Stimulated activated CD4-positive, alpha-beta T cell treated with anti-CD3 and anti-CD28 coated beads, Interleukin-12 subunit alpha, Interleukin-12 subunit beta, amount 100 ng/mL, for 4 hours (primary cell): ENCODE results near the gene PCSK2.

ENCODE experiments used
- DNase-seq: peaks from one replicate; pipeline ENCODE4 v3.0.0-alpha.2; 2020

Gene PCSK2

DNA sequence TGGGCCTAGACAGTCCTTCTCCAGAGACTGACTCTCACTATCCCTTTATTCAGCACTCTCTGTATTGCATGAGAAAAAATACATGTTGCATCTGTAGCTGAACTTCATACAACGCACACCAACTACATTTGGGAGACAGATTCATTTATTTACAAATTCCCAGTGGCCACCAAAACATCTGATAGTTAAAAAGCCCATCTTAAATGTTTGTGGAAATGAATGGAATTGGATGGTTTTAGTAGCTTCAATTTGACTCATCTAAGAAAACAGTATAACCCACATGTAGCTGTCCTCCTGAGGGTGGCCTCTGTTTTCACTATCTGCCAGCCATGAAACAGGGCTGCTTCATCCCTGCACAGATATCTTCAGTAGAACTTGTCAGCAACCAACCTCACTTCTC, 116.3 kb downstream of the PCSK2 start:
- no peak for DNase-seq

DNA sequence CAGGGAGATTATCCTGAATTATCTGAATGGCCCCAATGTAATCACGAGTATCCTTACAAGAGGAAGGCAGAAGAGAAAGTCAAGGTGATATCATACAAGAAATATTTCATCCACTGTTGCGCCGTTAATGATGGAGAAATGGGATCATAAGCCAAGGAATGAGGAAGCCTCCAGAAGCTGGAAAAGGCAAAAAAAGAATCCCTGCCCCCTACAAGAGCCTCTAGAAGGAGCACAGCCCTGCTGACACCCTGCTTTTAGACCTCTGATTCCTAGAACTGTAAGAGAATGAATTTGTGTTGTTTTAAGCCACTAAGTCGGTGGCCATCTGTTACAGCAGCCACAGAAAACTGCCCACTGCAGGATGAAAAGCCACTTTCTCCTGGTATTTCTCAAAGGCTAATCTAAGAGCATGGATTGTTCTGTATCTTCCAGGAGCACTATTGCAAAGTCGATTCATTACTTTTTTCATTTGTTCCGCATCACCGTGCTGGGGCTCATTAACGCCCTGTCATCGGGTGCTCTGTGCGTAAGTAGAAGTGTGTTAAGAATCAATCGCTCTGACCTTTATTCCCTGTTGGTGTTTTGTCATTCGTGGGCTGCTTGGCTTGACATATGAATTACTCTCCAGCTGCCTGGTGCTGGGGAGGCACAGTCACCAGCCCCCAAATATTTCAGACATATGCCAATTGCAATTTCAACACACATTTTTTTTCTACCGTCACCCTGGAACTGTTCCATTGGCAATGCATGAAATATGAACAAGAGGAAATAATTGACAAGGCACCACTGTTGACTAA, 117.0 kb downstream of the PCSK2 start:
- no peak for DNase-seq

DNA sequence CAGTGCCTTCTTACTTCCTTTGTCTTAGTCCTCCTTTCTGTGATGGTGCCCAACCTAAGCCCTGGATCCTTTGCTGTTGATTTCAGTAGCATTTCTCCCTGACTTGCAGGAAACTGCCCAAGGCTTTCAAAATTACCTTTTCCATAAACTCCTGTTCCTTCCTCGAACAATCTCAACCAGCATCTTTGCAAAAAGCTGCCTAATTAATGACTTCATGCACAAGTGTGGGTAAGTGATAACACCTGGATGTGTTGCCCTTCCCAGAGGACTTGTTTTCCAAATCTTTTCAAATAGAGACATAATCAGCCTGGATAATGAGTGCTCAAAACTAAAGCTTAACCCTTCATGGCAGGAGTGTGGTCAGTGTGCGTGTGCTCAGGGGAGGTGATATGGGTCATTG, 118.0 kb downstream of the PCSK2 start:
- DNase-seq, result no peak

DNA sequence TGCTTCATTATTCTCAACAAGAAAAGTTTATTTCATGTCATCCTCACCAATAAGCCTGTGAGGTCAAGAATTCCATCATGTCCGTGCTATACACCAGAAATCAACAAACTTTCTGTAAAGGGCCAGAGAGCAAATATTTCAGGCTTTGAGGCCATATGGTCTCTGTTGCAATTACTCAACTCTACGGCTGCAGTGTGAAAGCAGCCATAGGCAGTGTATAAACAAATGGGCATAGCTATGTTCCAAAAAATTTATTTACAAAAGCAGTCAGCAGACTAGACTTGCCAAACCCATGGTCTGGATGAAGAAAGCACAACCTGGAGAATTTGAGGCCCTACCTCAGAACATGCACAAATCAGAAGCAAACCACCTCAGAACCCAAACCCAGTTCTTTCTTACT, 118.5 kb downstream of the PCSK2 start:
- DNase-seq, result no peak

DNA sequence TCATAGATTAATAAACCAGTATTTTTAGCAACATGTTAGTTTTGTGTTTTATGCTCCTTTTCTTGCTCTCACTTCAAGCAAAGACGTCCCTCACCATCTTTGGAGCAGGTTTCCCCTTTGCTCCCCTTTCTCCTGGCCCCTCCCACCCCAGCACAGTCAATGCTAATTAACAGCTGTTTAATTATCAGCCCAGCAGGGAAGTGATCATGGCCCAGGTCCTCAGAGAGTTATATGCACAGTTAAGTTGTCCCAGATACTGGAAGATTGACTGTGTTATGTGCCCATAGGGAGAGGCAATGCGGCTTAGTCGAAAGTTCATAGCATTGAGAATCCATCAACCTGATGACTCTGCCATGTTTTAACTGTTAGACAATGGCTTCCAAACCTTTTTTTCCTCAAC, 123.5 kb downstream of the PCSK2 start:
- no peak for DNase-seq

DNA sequence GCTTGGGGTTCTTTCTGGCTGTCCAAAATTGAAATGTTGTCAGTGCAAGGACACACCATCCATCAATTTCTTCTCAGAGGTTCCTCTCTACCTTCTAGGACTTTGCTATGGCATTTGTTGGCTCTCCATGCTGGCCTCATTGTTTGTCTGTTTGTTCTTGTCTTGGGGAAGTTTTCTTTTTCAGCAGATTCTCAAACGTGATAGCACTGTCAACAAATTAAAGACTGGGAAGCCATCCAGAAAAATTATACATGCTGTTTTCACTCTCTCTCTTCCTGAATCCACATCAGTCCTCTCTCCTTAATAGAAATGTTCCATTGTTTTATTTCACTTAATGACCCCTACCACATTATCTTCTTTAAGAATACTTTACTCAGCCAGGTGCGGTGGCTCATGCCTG, 130.4 kb downstream of the PCSK2 start:
- DNase-seq, result no peak

DNA sequence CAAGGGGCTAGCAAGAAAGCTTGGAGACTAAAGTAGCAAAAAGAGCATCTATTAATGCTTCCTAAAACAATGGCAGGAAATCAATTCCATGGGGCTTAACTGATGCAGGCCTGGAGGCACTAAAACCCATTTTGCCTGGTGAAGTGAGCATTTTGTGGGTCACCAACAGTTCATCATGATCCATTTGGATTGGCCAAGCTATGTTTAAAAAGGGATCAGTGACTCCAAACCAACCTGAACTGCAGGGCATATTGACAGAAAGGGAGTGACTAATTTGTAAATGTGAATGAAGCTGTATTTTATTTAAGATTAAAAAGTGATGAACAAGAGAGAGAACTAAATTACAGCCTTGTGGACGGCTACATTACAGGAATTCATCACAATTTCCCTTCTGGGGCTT, 132.0 kb downstream of the PCSK2 start:
- DNase-seq, result no peak

DNA sequence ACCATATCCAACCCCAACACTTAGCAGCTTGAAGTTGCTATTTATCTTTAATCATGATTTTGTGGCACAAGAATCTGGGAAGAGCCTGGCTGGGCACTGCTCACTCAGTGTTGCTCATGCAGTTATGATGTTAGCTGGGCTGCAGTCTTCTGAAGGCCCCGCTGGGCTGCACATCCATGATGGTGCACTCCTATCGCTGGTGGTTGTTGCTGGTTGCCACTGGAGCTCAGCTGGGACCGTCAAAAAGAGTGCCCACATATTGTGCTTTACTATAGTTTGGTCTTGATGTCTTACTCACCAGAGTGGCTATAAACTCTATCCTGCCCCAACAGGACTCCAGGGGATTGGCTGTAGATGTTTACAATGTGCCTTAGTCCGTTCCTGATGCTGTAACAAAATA, 137.8 kb downstream of the PCSK2 start:
- no peak for DNase-seq

DNA sequence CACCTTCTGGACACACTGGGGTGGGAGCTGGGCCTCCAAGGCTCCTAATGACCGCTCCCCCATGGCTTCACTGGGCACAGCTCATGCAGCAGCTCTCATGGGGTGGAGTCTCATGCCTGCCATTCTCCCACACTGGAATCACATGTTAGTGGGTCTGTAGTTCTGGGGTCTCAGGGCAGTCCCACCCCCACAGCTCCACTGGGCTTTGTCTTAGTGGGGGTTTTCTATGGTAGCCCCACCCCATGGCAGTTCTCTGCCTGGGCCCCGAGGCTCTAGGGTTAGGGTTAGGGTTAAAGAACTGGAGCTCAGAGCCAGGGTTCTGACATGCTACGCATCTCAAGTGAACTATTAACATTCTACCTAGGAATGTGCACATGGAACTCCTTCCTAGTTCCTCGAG, 139.0 kb downstream of the PCSK2 start:
- no peak for DNase-seq

DNA sequence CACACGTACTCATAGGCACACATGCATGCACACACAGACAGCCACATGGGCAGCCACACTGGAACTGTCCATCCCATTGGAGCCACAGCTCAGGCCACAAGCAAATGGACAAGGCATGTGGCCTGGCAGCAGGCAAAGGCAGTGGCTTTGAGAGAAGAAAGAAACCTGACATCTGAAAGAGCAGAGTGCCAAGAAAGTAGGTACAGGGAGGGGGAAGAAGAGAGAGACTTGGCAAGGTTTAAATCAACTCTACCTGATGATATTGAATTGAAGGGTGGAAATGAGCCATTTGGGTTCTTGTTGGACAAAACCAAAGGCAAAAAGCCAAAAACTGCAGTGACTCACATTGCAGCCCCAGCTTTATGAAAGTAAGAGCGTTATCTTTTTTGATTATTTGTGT, 142.7 kb downstream of the PCSK2 start:
- no peak for DNase-seq

DNA sequence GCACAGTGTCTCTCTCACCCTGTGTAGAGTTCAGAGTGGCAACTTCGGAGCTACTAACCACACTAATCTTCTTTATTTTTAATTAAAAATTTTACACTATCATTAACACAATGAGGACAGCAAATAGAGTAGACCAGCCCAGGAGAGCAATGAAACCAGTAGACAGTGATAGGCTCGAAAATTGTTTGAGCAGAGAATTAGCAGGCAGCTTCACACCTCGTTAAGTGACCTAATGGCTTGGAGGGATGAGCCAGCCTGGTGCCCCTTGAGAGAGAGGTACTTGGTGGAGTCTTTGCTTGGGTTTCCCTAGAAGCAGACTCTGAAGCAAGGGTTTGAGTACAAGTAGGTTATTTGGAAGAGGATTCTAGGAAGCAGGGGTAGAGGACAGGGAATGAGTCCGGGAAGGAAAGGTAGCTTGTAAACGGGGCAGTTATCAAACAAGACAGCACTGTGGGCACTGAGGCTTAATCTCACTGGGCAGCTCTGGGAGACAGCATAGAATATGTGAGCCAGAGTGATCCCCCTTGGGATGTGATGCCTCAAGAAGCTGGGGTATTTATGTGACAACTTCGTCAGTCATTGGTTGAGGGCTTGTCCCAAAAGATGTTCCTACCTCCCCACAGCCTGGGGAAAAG, 146.1 kb downstream of the PCSK2 start:
- DNase-seq, result no peak

DNA sequence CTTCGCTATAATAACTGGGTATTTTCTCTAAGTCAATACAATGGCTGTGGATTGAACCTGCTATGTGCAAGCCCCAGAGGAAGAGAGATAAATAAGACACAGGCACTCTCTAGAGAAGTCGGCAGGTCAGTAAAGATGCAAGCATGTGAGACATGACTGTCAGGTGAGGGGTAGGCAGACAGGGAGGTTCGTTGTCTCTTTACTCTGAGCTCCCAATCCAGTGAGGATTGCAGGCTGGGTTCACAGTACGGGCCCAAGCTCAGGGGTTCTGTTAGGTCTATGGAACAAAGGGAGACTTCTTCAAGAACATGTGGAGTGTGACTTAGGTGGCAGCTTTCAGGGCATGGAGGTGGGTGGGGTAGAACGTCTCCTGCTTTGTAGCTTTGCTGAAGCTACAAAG, 147.2 kb downstream of the PCSK2 start:
- no peak for DNase-seq

DNA sequence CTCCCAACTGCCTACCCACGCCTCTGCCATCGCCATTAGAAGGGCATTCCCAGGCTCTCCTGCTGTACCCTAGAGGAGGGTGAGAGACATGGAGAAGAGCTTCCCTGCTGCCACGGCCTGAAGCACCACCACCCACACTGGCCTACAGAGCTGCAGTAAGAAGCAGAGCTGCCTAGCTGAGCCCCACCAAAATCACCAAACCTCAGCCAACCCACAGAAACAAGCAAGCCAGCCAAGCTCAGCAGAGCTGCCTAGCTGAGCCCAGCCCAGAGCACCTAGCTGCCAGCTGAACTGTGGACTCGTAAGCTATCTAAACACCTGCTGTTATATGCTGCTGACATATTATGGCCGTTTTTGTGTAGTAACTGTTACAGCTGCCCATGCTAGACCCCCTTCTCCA, 149.2 kb downstream of the PCSK2 start:
- no peak for DNase-seq

DNA sequence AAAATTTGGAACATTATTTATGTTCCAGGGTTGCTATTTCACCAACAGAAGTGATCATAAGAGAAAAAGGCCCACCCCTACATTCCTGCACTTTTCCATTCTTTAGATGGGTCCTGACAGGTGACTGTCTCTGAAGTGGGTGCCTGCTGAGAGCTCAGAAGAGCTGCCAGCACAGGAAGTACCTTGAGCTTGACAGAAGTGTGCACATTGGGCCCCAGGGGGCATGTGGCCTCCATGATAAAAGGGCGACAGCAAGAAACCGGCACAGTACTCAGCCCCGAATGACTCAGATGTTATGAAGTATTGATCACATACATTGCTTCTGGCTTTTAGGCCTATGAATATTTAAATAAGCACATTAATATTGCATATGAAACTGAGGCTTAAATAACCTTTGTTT, 150.4 kb downstream of the PCSK2 start:
- no peak for DNase-seq

DNA sequence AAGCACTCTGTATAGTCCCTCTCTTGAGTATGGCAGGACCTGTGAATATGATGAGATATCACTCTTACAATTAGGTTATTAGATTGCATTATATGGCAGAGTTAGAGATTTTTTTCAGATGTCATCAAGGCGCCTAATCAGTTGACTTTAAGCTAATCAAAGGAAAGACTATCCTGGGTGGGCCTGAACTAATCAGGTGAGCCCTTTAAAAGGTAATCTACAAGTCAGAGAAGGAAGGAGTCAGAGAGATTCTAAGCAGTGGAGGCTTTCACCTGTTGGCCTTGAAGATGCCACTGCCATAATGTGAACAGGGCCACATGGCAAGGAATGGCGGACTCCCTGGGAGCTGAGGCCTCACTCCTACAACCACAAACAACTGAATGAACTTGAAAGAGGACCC, 152.8 kb downstream of the PCSK2 start:
- DNase-seq, result no peak

DNA sequence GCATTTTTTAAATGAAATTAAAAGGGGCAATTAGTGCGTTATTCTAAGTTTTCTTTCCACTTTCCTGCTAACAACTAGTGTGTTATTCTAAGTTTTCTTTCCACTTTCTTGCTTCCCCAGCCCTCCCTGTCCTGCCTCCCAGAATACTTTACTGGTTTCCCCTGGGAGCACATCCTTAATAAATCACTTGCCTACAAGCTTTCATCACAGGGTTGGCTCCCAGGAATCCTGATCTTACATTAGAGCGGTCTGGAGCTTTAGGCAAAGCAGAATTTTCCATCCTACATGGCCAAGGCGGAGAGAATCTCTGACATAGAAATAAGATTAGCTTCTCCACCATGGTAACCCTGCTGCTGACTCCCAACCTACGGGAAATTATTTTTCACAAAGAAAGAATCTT, 154.0 kb downstream of the PCSK2 start:
- DNase-seq, result no peak

DNA sequence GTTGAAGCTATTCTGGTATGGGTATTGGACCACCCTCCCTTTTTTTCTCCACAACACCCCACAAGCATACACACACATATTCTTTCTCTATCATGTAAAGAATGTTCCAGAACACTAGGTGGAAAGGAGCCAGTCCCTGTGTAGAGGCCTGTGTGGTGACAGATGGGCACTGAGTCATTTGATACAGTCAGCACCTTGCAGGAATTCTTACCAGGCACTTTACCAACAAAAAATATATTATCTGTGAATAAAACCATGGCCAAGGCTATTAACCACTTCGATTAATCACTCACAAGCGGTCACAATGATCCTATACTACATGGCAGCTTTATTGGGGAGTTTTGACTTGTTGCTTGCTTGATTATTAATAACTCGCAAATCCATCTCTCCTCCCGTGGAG, 154.9 kb downstream of the PCSK2 start:
- DNase-seq, result no peak

DNA sequence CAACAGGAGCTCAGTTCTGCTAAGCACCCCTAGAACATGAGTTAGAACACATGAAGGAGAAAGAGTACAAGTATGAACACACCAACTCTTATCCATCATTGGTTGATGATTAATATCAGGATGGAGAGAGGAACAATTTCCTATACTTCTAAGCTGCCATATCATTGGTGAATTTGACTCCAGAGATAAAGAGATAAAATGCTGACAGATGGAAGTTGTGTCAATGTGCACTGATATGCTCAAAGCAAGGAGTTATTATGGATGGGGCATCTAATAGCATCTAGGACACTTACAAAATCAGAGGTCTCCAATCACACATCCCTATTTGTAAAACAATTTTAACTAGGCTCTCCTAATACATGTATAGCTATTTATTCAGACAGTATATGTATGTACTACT, 159.0 kb downstream of the PCSK2 start:
- no peak for DNase-seq

DNA sequence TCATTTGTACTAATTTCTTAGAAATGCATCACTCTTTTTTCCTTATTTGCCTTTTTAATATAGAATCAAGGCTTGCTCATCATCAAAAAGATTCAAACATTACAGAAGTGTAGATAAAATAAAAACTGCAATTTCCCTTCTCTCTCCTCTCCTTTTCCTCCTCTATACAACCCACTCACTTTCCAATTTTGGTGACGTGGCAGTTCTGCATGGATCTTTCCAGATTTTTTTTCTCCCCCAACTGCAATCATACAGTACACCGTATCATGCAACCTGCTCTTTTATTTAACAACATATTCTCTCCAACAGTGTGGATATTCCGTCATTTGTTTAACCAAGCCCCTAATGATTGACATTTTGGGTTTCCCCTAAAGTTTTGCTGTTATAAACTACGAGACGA, 163.8 kb downstream of the PCSK2 start:
- DNase-seq, result no peak

DNA sequence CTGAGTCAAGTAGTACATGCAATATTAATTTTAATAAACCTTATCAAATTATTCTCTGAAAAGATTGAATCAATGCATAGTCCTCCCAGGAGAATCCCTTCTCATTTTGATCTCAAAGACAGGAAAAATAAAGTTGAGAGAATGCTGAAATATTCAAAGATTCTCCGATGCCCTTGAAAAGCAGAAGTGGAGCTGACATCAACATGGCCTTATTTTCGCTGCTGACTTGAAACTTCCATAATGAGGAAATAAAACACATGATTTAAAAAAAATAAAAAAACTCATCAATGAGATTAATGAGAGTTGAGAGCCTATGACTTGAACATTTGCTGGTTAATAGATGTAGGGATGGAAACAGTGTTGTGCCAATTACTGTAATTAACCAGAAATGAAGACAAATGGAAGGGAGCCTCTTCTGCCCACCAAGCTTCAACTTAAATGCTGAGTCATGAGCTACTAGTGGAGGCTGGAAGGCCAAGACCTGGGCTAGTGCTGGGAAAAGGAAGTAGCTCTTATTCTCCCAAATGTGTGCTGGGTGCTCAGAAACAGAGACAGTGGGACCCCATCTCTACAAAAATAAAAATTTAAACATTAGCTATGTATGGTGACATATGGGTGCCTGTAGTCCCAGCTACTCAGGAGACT, 164.4 kb downstream of the PCSK2 start:
- no peak for DNase-seq

DNA sequence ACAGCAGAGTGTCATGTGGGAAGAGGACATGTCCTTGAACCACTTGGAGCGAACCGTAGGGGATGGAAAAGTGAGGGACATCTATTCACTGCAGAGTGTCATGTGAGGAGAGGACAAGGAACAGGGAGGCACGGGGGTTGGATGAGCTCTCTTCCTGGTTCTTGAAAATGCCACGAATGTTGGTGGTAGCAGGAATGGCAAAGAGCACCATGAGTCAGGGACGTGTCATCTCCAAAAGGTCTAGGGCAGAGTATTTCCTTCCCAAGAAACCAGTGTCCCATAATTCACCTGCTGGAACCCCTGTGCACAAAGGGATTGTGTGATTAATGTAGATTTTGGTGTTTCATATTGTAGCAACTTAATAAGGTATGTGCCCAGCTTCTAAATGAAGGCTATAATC, 167.6 kb downstream of the PCSK2 start:
- no peak for DNase-seq

DNA sequence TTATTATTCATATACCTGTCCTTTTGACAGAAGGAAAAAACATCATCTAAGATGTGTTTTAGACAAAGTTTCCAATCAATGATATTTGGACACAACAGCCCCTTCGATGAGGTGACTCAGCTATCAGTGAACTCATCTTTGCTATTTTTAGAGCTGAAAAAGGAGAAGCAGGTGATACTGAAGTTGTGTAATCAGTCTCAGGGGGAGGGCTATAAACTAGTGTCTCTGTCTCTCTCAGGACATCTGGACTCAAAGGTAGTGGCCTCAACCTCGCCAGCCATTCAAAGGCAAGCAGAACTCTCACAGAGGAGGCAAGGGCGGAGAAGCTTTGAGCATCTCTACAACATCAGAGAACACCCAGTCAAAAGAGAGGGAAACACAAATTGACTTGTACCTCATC, 168.9 kb downstream of the PCSK2 start:
- no peak for DNase-seq

DNA sequence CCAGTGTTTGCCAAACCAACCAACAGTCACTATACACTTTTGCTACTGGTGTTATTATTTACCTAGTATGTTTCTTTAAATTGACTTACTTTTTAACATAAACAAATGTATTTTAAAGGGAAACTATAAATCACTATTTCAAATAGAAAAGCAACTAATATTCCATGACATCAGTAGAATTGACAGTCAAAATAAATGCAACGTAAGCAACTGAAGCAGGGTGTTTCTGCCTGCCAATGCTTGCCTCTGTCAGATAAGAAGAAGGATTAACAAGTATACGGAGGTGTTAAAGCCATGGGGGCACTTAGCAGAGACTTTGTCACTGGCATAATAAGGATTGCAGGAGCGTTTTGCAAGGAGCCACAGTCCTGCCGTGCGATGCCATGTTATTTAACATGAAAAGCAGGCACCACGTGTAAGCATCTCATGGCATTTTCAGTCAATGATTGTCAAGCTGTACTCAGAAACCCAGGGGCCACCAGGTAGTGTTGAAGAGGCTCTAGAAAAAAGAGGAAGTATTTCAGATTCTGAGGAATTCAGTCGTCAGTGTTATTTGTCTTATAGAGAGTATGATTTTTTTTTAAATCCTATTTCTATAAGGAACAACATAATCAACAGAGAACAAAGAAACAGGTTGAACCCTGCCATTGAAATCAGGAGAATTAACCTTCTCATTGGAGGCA, 172.6 kb downstream of the PCSK2 start:
- no peak for DNase-seq

DNA sequence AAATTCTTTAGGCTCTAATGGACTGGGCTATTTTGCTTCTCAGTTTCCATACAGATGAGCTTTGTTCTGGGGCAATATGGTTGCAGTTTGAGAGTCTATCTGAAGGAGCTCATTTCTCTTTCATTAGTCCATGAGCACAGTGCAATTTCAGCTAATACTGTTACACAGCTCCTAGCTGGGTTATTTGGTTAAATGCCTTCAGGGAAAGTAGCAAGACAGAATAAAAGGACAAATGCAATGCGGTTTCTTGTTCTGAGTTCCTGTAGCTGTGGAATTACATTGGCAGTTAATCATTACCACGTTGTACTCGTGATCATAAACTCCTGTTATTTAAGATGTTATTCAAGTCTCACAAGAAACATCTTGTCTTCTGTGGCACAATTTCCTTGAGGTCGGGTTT, 176.6 kb downstream of the PCSK2 start:
- DNase-seq, result no peak
